ENCODE measurements around the gene CDC14B.

The CDC14B gene

GRCh38 chr9:96646081-96646991 lies 26.7 kb upstream of the CDC14B start:
- no peaks in the 10 kb centered on the region for H3K9me2 ChIP-seq (replicated peaks; ENCODE audit: control insufficient read depth, low read length)
- H4K20me1 ChIP-seq (ENCODE audit: control insufficient read depth, insufficient read depth, low read depth, low read length), result no peaks in the 10 kb centered on the region
- H3F3A ChIP-seq (ENCODE audit: control insufficient read depth, insufficient read depth), result no peaks in the 10 kb centered on the region
- no peak for TF ChIP-seq EZH2phosphoT487 (IDR thresholded peaks at IDR 0.05; ENCODE audit: borderline replicate concordance, low read length)
- TF ChIP-seq, protein P1, sequence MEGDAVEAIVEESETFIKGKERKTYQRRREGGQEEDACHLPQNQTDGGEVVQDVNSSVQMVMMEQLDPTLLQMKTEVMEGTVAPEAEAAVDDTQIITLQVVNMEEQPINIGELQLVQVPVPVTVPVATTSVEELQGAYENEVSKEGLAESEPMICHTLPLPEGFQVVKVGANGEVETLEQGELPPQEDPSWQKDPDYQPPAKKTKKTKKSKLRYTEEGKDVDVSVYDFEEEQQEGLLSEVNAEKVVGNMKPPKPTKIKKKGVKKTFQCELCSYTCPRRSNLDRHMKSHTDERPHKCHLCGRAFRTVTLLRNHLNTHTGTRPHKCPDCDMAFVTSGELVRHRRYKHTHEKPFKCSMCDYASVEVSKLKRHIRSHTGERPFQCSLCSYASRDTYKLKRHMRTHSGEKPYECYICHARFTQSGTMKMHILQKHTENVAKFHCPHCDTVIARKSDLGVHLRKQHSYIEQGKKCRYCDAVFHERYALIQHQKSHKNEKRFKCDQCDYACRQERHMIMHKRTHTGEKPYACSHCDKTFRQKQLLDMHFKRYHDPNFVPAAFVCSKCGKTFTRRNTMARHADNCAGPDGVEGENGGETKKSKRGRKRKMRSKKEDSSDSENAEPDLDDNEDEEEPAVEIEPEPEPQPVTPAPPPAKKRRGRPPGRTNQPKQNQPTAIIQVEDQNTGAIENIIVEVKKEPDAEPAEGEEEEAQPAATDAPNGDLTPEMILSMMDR (IDR thresholded peaks at IDR 0.05; ENCODE audit: low read depth, low read length, poor library complexity, severe bottlenecking), result no peak
- no peaks in the 10 kb centered on the region for H3K27me3 ChIP-seq (ENCODE audit: control insufficient read depth, low read length)
- no peak overlapping the region for H3K27ac ChIP-seq (ENCODE audit: low read depth, low read length)
- H3K9me3 ChIP-seq (ENCODE audit: control insufficient read depth, insufficient read depth, low read length), result no peaks in the 10 kb centered on the region
- H3K79me2 ChIP-seq (ENCODE audit: control insufficient read depth, low read length), result no peaks in the 10 kb centered on the region
- H3K36me3 ChIP-seq (ENCODE audit: control insufficient read depth, low read length), result no peaks in the 10 kb centered on the region
- H3K4me1 ChIP-seq (ENCODE audit: control insufficient read depth, low read length), result no peaks in the 10 kb centered on the region
- no peak overlapping the region for H3K4me3 ChIP-seq (ENCODE audit: low read length)
- no peak overlapping the region for H3K4me2 ChIP-seq (ENCODE audit: low read length)

DNA sequence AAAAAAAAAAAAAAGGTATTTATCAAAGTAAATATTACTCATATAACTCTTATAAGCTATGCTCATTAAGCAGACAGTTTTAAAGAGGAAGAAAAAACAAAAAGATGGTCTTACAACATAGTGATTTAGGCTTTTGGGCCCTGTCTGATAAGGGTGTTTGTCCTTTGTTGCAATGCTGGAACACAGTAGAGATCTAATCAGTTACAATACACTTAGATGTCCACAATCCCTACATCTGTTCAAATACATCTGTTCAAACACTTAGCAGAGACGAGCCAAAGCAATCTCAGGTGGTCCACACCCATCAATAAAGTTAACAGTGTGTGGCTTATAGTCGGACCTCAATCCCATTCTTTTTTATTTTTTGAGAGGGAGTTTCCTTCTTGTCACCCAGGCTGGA lies 24.5 kb upstream of the CDC14B start:
- H3K4me2 ChIP-seq (ENCODE audit: low read length), result no peak overlapping the region
- no peaks in the 10 kb centered on the region for H3K27me3 ChIP-seq (ENCODE audit: control insufficient read depth, low read length)
- no peaks in the 10 kb centered on the region for H4K20me1 ChIP-seq (ENCODE audit: control insufficient read depth, insufficient read depth, low read depth, low read length)
- no peak overlapping the region for H3K4me3 ChIP-seq (ENCODE audit: low read length)
- no peaks in the 10 kb centered on the region for H3K36me3 ChIP-seq (ENCODE audit: control insufficient read depth, low read length)
- no peaks in the 10 kb centered on the region for H3K79me2 ChIP-seq (ENCODE audit: control insufficient read depth, low read length)
- no peaks in the 10 kb centered on the region for H3F3A ChIP-seq (ENCODE audit: control insufficient read depth, insufficient read depth)
- no peaks in the 10 kb centered on the region for H3K9me3 ChIP-seq (ENCODE audit: control insufficient read depth, insufficient read depth, low read length)
- no peaks in the 10 kb centered on the region for H3K4me1 ChIP-seq (ENCODE audit: control insufficient read depth, low read length)
- TF ChIP-seq, protein P1 (IDR thresholded peaks at IDR 0.05; ENCODE audit: low read depth, low read length, poor library complexity, severe bottlenecking), result no peak
- TF ChIP-seq EZH2phosphoT487 (IDR thresholded peaks at IDR 0.05; ENCODE audit: borderline replicate concordance, low read length), result no peak
- no peaks in the 10 kb centered on the region for H3K9me2 ChIP-seq (replicated peaks; ENCODE audit: control insufficient read depth, low read length)
- H3K27ac ChIP-seq (ENCODE audit: low read depth, low read length), result no peak overlapping the region

DNA sequence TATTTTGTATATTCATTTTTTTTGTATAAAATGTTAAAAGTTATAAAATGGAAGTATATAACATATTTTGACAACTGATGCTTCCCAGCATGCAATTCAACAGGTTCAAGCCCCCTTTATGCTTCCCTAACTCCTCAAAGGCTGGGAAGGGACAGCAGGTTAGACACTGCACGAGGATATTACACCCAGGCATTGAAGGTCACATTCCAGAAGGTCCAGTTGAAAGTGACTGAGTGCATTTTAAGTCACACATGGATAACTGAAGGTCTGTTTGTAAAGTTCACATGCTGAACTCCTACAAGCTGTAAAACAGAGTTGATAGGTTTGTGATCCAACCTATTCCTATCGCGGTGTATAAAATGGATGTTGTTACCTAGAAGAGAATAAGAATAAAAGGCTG lies 21.9 kb upstream of the CDC14B start:
- no peaks in the 10 kb centered on the region for H3K36me3 ChIP-seq (ENCODE audit: control insufficient read depth, low read length)

More for the DNA sequence above, 21.9 kb upstream of the CDC14B start:
- no peaks in the 10 kb centered on the region for H3K27me3 ChIP-seq (ENCODE audit: control insufficient read depth, low read length)
- H3K4me1 ChIP-seq (ENCODE audit: control insufficient read depth, low read length), result no peaks in the 10 kb centered on the region
- H3K79me2 ChIP-seq (ENCODE audit: control insufficient read depth, low read length), result no peaks in the 10 kb centered on the region
- no peak overlapping the region for H3K4me3 ChIP-seq (ENCODE audit: low read length)
- no peaks in the 10 kb centered on the region for H3F3A ChIP-seq (ENCODE audit: control insufficient read depth, insufficient read depth)
- H3K9me3 ChIP-seq (ENCODE audit: control insufficient read depth, insufficient read depth, low read length), result no peaks in the 10 kb centered on the region
- no peak overlapping the region for H3K27ac ChIP-seq (ENCODE audit: low read depth, low read length)
- H3K9me2 ChIP-seq (replicated peaks; ENCODE audit: control insufficient read depth, low read length), result no peaks in the 10 kb centered on the region
- no peaks in the 10 kb centered on the region for H4K20me1 ChIP-seq (ENCODE audit: control insufficient read depth, insufficient read depth, low read depth, low read length)
- TF ChIP-seq, protein P1 (IDR thresholded peaks at IDR 0.05; ENCODE audit: low read depth, low read length, poor library complexity, severe bottlenecking), result no peak
- TF ChIP-seq EZH2phosphoT487 (IDR thresholded peaks at IDR 0.05; ENCODE audit: borderline replicate concordance, low read length), result no peak
- no peak overlapping the region for H3K4me2 ChIP-seq (ENCODE audit: low read length)
